Osteocyte (in vitro differentiated cells): ENCODE results near the gene CORO1C. TPM values are rescaled to one million over a fixed set of nuclear protein-coding genes. Genes with fewer than 3 reads are reported as not detected.

ENCODE experiments used
- DNase-seq: peaks from one replicate; pipeline ENCODE4 v3.0.0; 2021; ENCODE audit warnings: mixed read lengths; ENCODE audit not compliant: unreplicated experiment; ENCODE audit errors: extremely low spot score
- H3K27ac Mint-ChIP-seq: one replicate; pipeline ENCODE4 v1.8.0; 2021; ENCODE audit warnings: mild to moderate bottlenecking, mixed read lengths; ENCODE audit not compliant: unreplicated experiment
- H3K27me3 Mint-ChIP-seq: one replicate; pipeline ENCODE4 v1.8.0; 2021; ENCODE audit warnings: mixed read lengths; ENCODE audit not compliant: unreplicated experiment
- H3K36me3 Mint-ChIP-seq: one replicate; pipeline ENCODE4 v1.8.0; 2021; ENCODE audit warnings: mixed read lengths; ENCODE audit not compliant: unreplicated experiment
- H3K4me1 Mint-ChIP-seq: one replicate; pipeline ENCODE4 v1.8.0; 2021; ENCODE audit warnings: mixed read lengths; ENCODE audit not compliant: unreplicated experiment
- H3K4me3 Mint-ChIP-seq: one replicate; pipeline ENCODE4 v1.8.0; 2021; ENCODE audit warnings: mild to moderate bottlenecking, moderate library complexity, mixed read lengths; ENCODE audit not compliant: unreplicated experiment
- H3K9me3 Mint-ChIP-seq: one replicate; pipeline ENCODE4 v1.8.0; 2021; ENCODE audit warnings: mixed read lengths; ENCODE audit not compliant: unreplicated experiment
- total RNA-seq: library from RNA; stranded (reverse); gene quantifications from 2 replicates; pipeline ENCODE4 v1.2.1, GENCODE V29; 2021
- TF ChIP-seq, protein P1 (sequence below): fragments of 200-600 bp; sonication (generic); IDR thresholded peaks from 2 replicates; pipeline ENCODE4 v1.5.0; 2021; ENCODE audit warnings: antibody characterized with exemption, mild to moderate bottlenecking, moderate library complexity

The CORO1C gene
- total RNA-seq, 1 donor from 2014 or later, result 234 TPM

GRCh38 chr12:108724890-108725151 is 6.5 kb downstream of the CORO1C start:
- no peak for DNase-seq
- Mint-ChIP-seq H3K36me3 (peaks cover 4% of the 10 kb centered on the region), H3K27ac (peak overlapping the region; percentile 91), H3K4me1 (peaks cover 85% of the 10 kb centered on the region), H3K9me3 (no peaks in the 10 kb centered on the region), H3K4me3 (no peak overlapping the region), H3K27me3 (no peaks in the 10 kb centered on the region)
- TF ChIP-seq, protein P1, sequence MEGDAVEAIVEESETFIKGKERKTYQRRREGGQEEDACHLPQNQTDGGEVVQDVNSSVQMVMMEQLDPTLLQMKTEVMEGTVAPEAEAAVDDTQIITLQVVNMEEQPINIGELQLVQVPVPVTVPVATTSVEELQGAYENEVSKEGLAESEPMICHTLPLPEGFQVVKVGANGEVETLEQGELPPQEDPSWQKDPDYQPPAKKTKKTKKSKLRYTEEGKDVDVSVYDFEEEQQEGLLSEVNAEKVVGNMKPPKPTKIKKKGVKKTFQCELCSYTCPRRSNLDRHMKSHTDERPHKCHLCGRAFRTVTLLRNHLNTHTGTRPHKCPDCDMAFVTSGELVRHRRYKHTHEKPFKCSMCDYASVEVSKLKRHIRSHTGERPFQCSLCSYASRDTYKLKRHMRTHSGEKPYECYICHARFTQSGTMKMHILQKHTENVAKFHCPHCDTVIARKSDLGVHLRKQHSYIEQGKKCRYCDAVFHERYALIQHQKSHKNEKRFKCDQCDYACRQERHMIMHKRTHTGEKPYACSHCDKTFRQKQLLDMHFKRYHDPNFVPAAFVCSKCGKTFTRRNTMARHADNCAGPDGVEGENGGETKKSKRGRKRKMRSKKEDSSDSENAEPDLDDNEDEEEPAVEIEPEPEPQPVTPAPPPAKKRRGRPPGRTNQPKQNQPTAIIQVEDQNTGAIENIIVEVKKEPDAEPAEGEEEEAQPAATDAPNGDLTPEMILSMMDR, result no peak

DNA sequence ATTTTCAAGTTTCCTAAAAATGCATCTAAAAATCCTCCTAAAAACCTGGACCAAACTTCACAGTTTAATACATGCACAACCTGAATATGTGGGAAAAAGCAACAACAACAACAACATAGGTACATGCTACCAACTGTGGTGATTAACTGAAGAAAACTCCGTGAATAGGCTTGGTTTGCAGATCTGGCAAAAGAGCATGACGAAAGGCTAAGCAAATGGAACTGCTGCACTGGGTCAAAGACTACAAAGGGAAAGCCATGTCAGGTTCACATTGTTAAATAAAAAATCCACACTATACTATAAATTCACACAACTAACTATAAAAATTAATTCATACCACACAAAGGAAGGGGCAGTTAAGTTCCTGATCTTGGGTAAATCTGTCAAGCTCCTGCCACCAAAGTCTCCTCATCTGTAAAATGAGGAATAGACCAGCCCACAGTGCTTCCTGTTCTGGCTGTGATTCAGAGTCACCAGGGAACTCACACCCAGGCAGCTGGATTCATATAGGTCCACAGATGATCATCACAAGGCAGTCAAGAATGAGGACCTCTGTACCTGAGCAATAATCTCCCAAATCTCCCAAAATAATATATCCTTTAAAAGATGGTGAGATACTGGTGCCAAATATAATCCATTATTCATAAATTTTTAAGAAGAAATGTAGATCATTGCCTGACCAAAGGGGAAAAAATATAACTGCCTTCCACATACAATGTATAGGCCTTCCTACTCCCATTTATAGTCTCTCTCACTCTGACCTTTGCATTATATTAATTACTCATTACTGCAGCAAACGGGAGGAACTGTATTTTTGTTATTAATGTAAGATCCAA is 7.0 kb downstream of the CORO1C start:
- H3K4me3 Mint-ChIP-seq, result peak overlapping the region; percentile 12
- H3K36me3 Mint-ChIP-seq, result peaks cover 4% of the 10 kb centered on the region
- H3K4me1 Mint-ChIP-seq, result peaks cover 88% of the 10 kb centered on the region
- TF ChIP-seq, protein P1, result no peak
- no peak for DNase-seq
- H3K27me3 Mint-ChIP-seq, result no peaks in the 10 kb centered on the region
- peak overlapping the region; percentile 91 for H3K27ac Mint-ChIP-seq
- no peaks in the 10 kb centered on the region for H3K9me3 Mint-ChIP-seq

DNA sequence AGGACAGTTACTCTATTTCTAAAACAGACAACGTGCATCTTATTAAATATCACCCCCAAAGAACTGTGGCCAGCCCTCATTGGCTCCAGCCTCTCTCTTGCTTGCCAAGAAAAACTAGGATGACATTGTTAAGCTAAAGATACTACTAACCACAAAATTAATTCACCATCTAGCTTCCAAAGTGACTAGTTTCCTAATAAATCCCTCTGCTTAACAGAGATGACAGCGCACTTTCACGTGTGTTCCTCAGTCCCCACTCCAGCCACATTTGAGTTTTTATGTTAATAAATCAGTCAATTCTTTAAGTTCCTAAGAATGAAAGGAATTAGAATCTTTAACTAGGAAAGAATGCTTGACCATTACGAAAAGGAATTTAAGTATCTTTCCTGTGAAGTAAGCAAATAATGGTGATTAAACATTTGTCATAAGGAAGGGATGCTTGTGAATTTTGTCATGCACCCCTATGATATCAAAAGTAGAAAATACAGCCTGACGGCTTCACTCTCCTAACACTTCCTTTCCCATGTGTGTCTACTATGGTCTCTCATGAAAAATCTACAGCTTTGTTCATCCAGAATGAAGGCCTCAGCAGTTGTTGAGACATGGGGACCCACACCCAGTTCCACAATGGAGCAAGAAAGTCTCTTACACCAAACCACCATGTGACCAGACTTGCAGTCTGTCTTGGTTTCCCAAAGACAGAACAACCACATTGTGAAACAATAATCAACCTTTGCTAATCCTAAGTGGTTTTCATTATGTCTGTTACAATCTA is 8.1 kb downstream of the CORO1C start:
- Mint-ChIP-seq H3K36me3 (peaks cover 4% of the 10 kb centered on the region), H3K27ac (peak overlapping the region; percentile 91), H3K4me3 (peak overlapping the region; percentile 47), H3K27me3 (no peaks in the 10 kb centered on the region), H3K9me3 (no peaks in the 10 kb centered on the region), H3K4me1 (peaks cover 88% of the 10 kb centered on the region)
- TF ChIP-seq, protein P1, result no peak
- no peak for DNase-seq

DNA sequence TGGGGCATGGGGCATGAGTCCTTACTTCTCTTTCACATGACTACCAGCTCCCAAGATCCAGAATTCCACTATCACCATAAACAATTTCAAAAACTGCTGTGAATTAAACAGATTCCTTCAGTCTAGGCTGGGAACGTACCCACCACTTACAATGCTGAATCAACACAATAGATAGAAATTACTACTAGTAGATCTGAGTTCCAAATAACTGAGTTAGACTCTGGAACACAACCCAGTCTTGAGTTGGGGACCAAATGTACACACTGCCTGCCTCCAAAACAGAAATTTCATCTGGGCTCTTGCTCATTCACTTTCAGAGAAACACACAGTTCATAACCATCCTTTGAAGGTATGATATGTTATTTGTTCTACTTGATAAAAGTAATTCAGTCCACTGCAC is 8.9 kb downstream of the CORO1C start:
- Mint-ChIP-seq H3K4me3 (peak overlapping the region; percentile 47), H3K27ac (peak overlapping the region; percentile 91), H3K36me3 (peaks cover 6% of the 10 kb centered on the region), H3K9me3 (no peaks in the 10 kb centered on the region), H3K27me3 (no peaks in the 10 kb centered on the region), H3K4me1 (peaks cover 84% of the 10 kb centered on the region)
- no peak for DNase-seq
- TF ChIP-seq, protein P1, result no peak

GRCh38 chr12:108721824-108722223 is 9.5 kb downstream of the CORO1C start:
- DNase-seq, result no peak
- H3K4me1 Mint-ChIP-seq, result peaks cover 84% of the 10 kb centered on the region
- H3K4me3 Mint-ChIP-seq, result peak overlapping the region; percentile 17
- peaks cover 5% of the 10 kb centered on the region for H3K36me3 Mint-ChIP-seq
- H3K27me3 Mint-ChIP-seq, result no peaks in the 10 kb centered on the region
- H3K9me3 Mint-ChIP-seq, result no peaks in the 10 kb centered on the region
- peak overlapping the region; percentile 91 for H3K27ac Mint-ChIP-seq
- TF ChIP-seq, protein P1, result no peak
